22Rv1 (cell line): ENCODE results near the gene HK2.

ENCODE experiments used
- ZFX ChIP-seq: fragments of 450-650 bp; IDR thresholded peaks from 2 replicates; pipeline ENCODE4 v1.6.1; 2017; ENCODE audit warnings: antibody characterized with exemption, borderline replicate concordance
- TF ChIP-seq, protein P1 (sequence below): fragments of 450-650 bp; IDR thresholded peaks from 2 replicates; pipeline ENCODE4 v1.5.1; 2017; ENCODE audit warnings: mild to moderate bottlenecking

DNA sequence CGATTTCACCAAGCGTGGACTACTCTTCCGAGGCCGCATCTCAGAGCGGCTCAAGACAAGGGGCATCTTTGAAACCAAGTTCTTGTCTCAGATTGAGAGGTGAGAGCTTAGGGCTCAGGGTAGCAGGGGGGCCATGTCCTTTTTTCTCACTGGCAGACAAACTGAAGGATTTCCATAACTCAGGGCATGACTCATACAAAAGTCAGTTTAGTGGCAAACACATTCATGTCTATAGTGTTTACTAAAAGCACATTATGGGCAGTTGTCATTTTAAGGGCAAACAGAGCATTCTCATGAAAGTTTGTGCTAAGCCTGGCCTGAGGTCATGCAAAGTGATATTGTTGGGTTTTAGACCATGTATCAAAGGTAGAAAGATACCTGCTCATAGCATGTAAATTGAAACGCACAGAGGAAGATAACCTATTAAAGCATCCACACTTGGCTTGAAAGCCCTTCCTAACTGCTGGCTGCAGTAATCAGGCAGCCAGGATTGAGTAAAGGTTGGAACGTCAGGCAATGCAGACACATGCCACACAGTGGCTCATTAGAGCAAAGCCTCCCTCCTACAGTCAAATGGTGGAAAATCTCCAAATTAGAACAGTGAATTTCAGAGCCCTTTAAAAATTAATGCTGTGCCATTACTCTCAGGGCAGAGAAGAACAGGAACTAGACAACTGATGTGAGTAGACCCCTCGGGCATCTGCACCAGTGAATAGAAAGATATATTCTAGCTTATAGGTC is 54.2 kb downstream of the HK2 start:
- TF ChIP-seq, protein P1, sequence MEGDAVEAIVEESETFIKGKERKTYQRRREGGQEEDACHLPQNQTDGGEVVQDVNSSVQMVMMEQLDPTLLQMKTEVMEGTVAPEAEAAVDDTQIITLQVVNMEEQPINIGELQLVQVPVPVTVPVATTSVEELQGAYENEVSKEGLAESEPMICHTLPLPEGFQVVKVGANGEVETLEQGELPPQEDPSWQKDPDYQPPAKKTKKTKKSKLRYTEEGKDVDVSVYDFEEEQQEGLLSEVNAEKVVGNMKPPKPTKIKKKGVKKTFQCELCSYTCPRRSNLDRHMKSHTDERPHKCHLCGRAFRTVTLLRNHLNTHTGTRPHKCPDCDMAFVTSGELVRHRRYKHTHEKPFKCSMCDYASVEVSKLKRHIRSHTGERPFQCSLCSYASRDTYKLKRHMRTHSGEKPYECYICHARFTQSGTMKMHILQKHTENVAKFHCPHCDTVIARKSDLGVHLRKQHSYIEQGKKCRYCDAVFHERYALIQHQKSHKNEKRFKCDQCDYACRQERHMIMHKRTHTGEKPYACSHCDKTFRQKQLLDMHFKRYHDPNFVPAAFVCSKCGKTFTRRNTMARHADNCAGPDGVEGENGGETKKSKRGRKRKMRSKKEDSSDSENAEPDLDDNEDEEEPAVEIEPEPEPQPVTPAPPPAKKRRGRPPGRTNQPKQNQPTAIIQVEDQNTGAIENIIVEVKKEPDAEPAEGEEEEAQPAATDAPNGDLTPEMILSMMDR: no peak
- no peak for TF ChIP-seq ZFX
